Naive thymus-derived CD4-positive, alpha-beta T cell (primary cell): Measurements from ENCODE around the gene PTOV1. TPM values are rescaled to one million over a fixed set of nuclear protein-coding genes. Genes with fewer than 3 reads are reported as not detected.
A peak's percentile ranks its signal among the peaks of the same experiment; 100 is the strongest.

Experiments used
- ATAC-seq: fragments of 150-1000 bp; cut with Tn5 transposase; 2 replicates; pipeline ENCODE4 v1.10.0; 2021; ENCODE audit warnings: mild to moderate bottlenecking, moderate library complexity
- CTCF ChIA-PET: fragments of 350-600 bp; sonication (Branson Sonifier 250); formaldehyde crosslinking; loops from one replicate; lab custom pipeline; 2021; ENCODE audit warnings: antibody characterized with exemption; lab: Charles Lee
- POLR2A ChIA-PET: fragments of 350-600 bp; sonication (Branson Sonifier 250); formaldehyde crosslinking; loops from one replicate; lab custom pipeline; 2021; ENCODE audit warnings: antibody characterized with exemption, inconsistent platforms; lab: Charles Lee
- DNase-seq, 9 donors: peaks; one replicate each; pipeline versions ENCODE4 v3.0.0 to v3.0.0-alpha.2; 2020 to 2022; ENCODE audit warnings: mixed read lengths in 1 of 9
- H3K27ac ChIP-seq: one replicate; pipeline ENCODE4 v1.7.0; 2013; ENCODE audit warnings: mild to moderate bottlenecking, low read depth, low read length, moderate library complexity
- H3K27me3 ChIP-seq, 2 donors: one replicate each; pipeline ENCODE4 v1.7.0; 2013; ENCODE audit warnings: low read length in 2 of 2, mild to moderate bottlenecking in 2 of 2, moderate library complexity in 2 of 2; ENCODE audit not compliant: control insufficient read depth in 2 of 2, insufficient read depth in 2 of 2
- H3K36me3 ChIP-seq, 3 experiments: 1 replicate in 2 of 3; 2 replicates in 1 of 3; pipeline ENCODE4 v1.7.0; 2013; ENCODE audit warnings: low read length in 3 of 3, mild to moderate bottlenecking in 3 of 3, moderate library complexity in 1 of 3; ENCODE audit not compliant: insufficient read depth in 3 of 3, control insufficient read depth in 2 of 3
- H3K4me1 ChIP-seq, 2 donors: one replicate each; pipeline ENCODE4 v1.7.0; 2013; ENCODE audit warnings: low read length in 2 of 2, mild to moderate bottlenecking in 2 of 2, moderate library complexity in 1 of 2; ENCODE audit not compliant: control insufficient read depth in 2 of 2, insufficient read depth in 2 of 2
- H3K4me3 ChIP-seq: 2 replicates; pipeline ENCODE4 v1.7.0; 2013; ENCODE audit warnings: mild to moderate bottlenecking, low read length
- H3K9me3 ChIP-seq, 3 experiments: 1 replicate in 2 of 3; 2 replicates in 1 of 3; pipeline ENCODE4 v1.7.0; 2013; ENCODE audit warnings: low read length in 3 of 3; ENCODE audit not compliant: control insufficient read depth in 2 of 3
- H3K27ac Mint-ChIP-seq, 9 donors: one replicate each; pipeline ENCODE4 v1.8.0; 2020 to 2022; ENCODE audit warnings: mixed read lengths in 9 of 9, mild to moderate bottlenecking in 8 of 9, moderate library complexity in 5 of 9, inconsistent platforms in 2 of 9
- H3K27me3 Mint-ChIP-seq, 5 donors: one replicate each; pipeline ENCODE4 v1.8.0; 2021 to 2022; ENCODE audit warnings: mixed read lengths in 5 of 5, mild to moderate bottlenecking in 1 of 5
- H3K36me3 Mint-ChIP-seq, 5 donors: one replicate each; pipeline ENCODE4 v1.8.0; 2020 to 2022; ENCODE audit warnings: mixed read lengths in 5 of 5, mild to moderate bottlenecking in 3 of 5, inconsistent platforms in 1 of 5
- H3K4me1 Mint-ChIP-seq, 7 donors: one replicate each; pipeline ENCODE4 v1.8.0; 2020 to 2022; ENCODE audit warnings: mixed read lengths in 7 of 7, mild to moderate bottlenecking in 3 of 7, inconsistent platforms in 1 of 7
- H3K4me3 Mint-ChIP-seq, 10 donors: one replicate each; pipeline ENCODE4 v1.8.0; 2020 to 2022; ENCODE audit warnings: mild to moderate bottlenecking in 10 of 10, mixed read lengths in 10 of 10, moderate library complexity in 6 of 10, inconsistent platforms in 2 of 10
- H3K9me3 Mint-ChIP-seq, 11 donors: one replicate each; pipeline ENCODE4 v1.8.0; 2020 to 2022; ENCODE audit warnings: mixed read lengths in 11 of 11, mild to moderate bottlenecking in 4 of 11, inconsistent platforms in 1 of 11, moderate library complexity in 1 of 11
- intact Hi-C, 2 donors: fragments of 100-400 bp; cut with micrococcal nuclease; formaldehyde crosslinking; loops; one replicate each; pipeline ENCODE4 v1.15.1; 2023
- polyA plus RNA-seq, 2 donors: library from polyadenylated mRNA; unstranded; fragments of 300-500 nt; fragmentation: Illumina TruSeq; gene quantifications; one replicate each; pipeline ENCODE4 v1.2.3, GENCODE V29; 2021
- total RNA-seq, 6 experiments: library from RNA in 5 of 6; stranded (reverse) in 5 of 6; gene quantifications; 1 replicate in 5 of 6; 2 replicates in 1 of 6; pipeline ENCODE4 v1.2.3 and lab custom pipeline; 2021 to 2026

Gene PTOV1
- total and polyA plus RNA-seq, 7 experiments from 2014 or later = 49.0 to 170 (median 150) TPM

DNA sequence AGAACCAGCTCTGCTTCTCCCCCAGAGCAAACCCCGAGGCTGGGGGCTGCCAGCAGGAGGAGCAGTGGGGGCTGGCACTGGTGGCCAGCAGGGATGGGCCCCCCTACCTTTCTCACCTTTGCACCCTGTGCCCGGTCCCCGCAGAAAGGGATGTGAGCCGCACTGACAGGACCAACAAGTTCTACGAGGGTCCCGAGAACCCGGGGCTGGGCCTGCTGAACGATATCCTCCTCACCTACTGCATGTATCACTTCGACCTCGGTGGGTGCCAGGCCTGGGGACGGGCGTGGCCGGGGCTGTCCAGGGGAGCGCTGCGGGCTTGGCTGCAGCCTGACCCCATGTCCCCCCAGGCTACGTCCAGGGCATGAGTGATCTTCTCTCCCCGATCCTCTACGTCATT is 33.1 kb downstream of the PTOV1 start:
- Mint-ChIP-seq H3K27me3 (no peaks in the 10 kb centered on the region), H3K4me1 (peaks cover 2 to 7% (median 4%) of the 10 kb centered on the region in 7 donors), H3K4me3 (no peak overlapping the region), H3K36me3 (peaks cover 0 to 24% (median 11%) of the 10 kb centered on the region in 5 donors), H3K9me3 (no peaks in the 10 kb centered on the region), H3K27ac (no peak overlapping the region)
- Histone ChIP-seq H3K4me3 (no peak overlapping the region), H3K9me3 (no peaks in the 10 kb centered on the region), H3K36me3 (peaks cover 6 to 65% (median 33%) of the 10 kb centered on the region in 3 experiments), H3K27me3 (no peaks in the 10 kb centered on the region), H3K4me1 (peaks cover 0 to 2% of the 10 kb centered on the region in 2 donors), H3K27ac (no peak overlapping the region)
- no peak for ATAC-seq
- POLR2A ChIA-PET = interaction anchor here (0.7 kb wide), 1 partner anchor 12 kb away, joined by 3 read pairs; no protein-coding TSS in a partner anchor
- intact Hi-C loops = no loop called here
- CTCF ChIA-PET = interaction anchor here (0.6 kb wide), 1 partner anchor 181 kb away, joined by 3 read pairs; no protein-coding TSS in a partner anchor
- no peak for DNase-seq

DNA sequence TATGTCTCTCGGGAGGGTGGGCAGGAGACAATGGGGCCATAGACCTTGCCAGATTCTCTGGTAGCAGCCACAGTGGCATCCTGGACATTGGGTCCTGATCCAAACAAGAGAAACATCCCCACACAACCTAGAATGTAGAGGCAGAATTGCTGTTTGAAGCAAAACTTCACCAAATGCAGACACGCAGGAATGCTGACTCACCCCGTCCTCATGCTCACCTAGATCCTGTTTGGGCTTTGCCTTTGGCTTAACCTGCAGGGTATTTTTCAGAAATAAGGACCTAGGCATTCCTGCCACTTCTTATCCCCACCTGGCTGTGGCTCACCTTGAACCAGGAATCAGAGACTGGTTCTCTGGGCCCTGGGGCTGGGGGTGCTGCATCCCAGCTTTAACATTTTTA is 33.8 kb downstream of the PTOV1 start:
- Mint-ChIP-seq H3K36me3 (peaks cover 0 to 25% (median 9%) of the 10 kb centered on the region in 5 donors), H3K4me3 (no peak overlapping the region), H3K4me1 (peaks cover 0 to 3% (median 0%) of the 10 kb centered on the region in 7 donors), H3K27me3 (no peaks in the 10 kb centered on the region), H3K9me3 (no peaks in the 10 kb centered on the region), H3K27ac (no peak overlapping the region)
- H3K36me3 ChIP-seq = peaks cover 6 to 59% (median 33%) of the 10 kb centered on the region in 3 experiments
- H3K4me1 ChIP-seq = peaks cover 0 to 3% of the 10 kb centered on the region in 2 donors
- intact Hi-C loops = no loop called here
- POLR2A ChIA-PET = no interaction called here
- H3K27ac ChIP-seq = no peak overlapping the region
- no peaks in the 10 kb centered on the region for H3K27me3 ChIP-seq
- no peak for DNase-seq
- CTCF ChIA-PET = no interaction called here
- no peaks in the 10 kb centered on the region for H3K9me3 ChIP-seq
- ATAC-seq = no peak
- no peak overlapping the region for H3K4me3 ChIP-seq

DNA sequence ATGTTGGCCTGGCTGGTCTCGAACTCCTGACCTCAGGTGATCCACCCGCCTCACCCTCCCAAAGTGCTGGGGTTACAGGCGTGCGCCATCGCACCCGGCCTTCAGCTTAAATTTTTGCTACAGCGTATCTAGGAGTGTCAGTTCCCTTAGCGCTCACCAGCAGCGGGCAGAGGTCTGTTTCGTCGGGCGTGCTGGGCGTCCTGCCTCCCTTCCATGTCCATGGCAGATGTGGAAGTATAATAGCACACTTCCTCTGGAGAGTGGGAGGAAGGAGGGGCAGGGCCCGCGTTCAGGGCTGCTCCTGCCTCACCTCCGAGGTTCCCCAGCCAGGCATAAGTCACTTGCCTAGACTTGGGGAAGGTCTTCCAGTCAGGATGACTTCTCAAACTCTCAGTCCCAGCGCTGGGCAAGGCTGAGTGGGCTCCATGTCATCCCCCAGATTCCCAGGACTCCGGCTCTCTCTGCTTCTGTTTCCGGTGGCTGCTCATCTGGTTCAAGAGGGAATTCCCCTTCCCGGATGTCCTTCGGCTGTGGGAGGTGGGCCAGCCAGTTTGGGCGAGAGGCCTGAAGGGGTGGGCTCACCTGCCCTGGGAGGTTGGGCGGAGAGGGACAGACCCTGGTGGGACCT is 36.2 kb downstream of the PTOV1 start:
- H3K27ac Mint-ChIP-seq = no peak overlapping the region

DNA sequence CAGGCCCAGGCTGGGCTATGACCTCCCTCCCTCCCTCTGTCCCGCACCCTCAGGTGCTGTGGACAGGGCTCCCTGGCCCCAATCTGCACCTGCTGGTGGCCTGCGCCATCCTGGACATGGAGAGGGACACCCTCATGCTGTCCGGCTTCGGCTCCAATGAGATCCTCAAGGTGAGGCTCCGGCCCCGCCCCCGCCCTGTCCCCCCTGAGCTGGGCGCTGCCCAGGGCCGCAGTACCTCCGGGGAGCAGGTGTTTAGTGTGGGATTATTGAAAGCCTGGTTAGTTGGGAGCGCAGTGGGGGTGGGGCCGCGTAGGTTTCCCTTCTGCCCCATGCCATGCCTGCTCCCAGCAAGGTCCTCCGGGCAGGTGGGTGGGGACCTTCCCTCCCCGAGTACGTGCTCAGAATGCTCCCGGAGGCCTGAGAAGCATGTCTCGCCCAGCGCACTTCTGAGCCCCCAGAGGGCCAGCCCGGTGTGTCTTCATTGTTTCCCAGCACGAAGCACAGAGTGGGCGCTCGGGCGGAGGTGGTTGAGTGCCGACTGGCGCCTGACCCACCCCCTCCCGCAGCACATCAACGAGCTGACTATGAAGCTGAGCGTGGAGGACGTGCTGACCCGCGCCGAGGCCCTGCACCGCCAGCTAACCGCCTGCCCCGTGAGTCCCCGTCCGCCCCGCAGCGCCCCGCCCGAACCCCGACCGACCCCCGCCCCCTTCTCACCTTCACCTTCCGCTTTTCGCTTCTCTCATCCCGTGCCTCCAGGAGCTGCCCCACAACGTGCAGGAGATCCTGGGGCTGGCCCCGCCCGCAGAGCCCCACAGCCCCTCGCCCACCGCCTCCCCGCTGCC is 36.9 kb downstream of the PTOV1 start:
- no peaks in the 10 kb centered on the region for H3K9me3 ChIP-seq
- no peak overlapping the region for H3K27ac ChIP-seq
- intact Hi-C loops = no loop called here
- H3K9me3 Mint-ChIP-seq = no peaks in the 10 kb centered on the region
- H3K27ac Mint-ChIP-seq = no peak overlapping the region
- H3K4me3 Mint-ChIP-seq = no peak overlapping the region
- H3K27me3 Mint-ChIP-seq = no peaks in the 10 kb centered on the region
- DNase-seq = no peak
- ChIA-PET CTCF (no interaction called here), POLR2A (interaction anchor here (0.7 to 1.4 kb wide), 2 partner anchors 11 to 37 kb away, joined by 3 read pairs; partner anchors contain the start of genes AKT1S1, PTOV1 and TBC1D17)
- peaks cover 0 to 30% (median 11%) of the 10 kb centered on the region in 3 experiments for H3K36me3 ChIP-seq
- H3K4me1 Mint-ChIP-seq = peaks cover 0 to 10% (median 3%) of the 10 kb centered on the region in 7 donors
- peaks cover 0 to 5% of the 10 kb centered on the region in 2 donors for H3K4me1 ChIP-seq
- H3K36me3 Mint-ChIP-seq = peaks cover 0 to 19% (median 9%) of the 10 kb centered on the region in 5 donors
- H3K4me3 ChIP-seq = no peak overlapping the region
- no peaks in the 10 kb centered on the region for H3K27me3 ChIP-seq
- no peak for ATAC-seq

More for the DNA sequence above, 36.2 kb downstream of the PTOV1 start:
- POLR2A ChIA-PET = no interaction called here
- peaks cover 0 to 10% (median 0%) of the 10 kb centered on the region in 7 donors for H3K4me1 Mint-ChIP-seq
- DNase-seq (no peak), ATAC-seq (no peak)
- intact Hi-C loops = no loop called here
- no peaks in the 10 kb centered on the region for H3K27me3 ChIP-seq
- CTCF ChIA-PET = no interaction called here
- H3K4me3 ChIP-seq = no peak overlapping the region
- H3K27ac ChIP-seq = no peak overlapping the region
- H3K4me1 ChIP-seq = peaks cover 0 to 5% of the 10 kb centered on the region in 2 donors
- no peaks in the 10 kb centered on the region for H3K27me3 Mint-ChIP-seq
- H3K36me3 ChIP-seq = peaks cover 0 to 37% (median 16%) of the 10 kb centered on the region in 3 experiments
- H3K36me3 Mint-ChIP-seq = peaks cover 0 to 22% (median 9%) of the 10 kb centered on the region in 5 donors
- no peaks in the 10 kb centered on the region for H3K9me3 ChIP-seq
- H3K9me3 Mint-ChIP-seq = no peaks in the 10 kb centered on the region
- no peak overlapping the region for H3K4me3 Mint-ChIP-seq

DNA sequence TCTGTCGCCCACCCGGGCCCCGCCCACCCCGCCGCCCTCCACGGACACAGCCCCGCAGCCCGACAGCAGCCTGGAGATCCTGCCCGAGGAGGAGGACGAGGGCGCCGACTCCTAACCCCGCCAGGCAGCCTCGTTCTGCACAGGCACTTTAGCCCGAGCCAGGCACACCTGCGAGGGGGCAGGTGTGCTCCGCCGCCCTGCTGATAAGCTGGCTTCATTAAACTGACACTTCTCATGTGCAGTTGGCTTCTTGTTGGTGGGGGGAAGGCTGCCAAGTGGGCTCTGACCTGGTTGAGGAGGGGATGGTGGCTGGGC is 37.5 kb downstream of the PTOV1 start:
- DNase-seq = no peak
- intact Hi-C loops = no loop called here
- peaks cover 0 to 16% (median 6%) of the 10 kb centered on the region in 5 donors for H3K36me3 Mint-ChIP-seq
- H3K36me3 ChIP-seq = peaks cover 0 to 24% (median 6%) of the 10 kb centered on the region in 3 experiments
- no peaks in the 10 kb centered on the region for H3K27me3 ChIP-seq
- H3K27me3 Mint-ChIP-seq = no peaks in the 10 kb centered on the region
- no peaks in the 10 kb centered on the region for H3K9me3 Mint-ChIP-seq
- ChIA-PET CTCF (no interaction called here), POLR2A (interaction anchor here (0.7 to 1.4 kb wide), 2 partner anchors 11 to 38 kb away, joined by 3 read pairs; partner anchors contain the start of genes AKT1S1, PTOV1 and TBC1D17)
- H3K27ac Mint-ChIP-seq = peak overlapping the region in 1 of 9 donors; percentile 18
- H3K4me1 ChIP-seq = peaks cover 0 to 5% of the 10 kb centered on the region in 2 donors
- H3K4me3 Mint-ChIP-seq = peak overlapping the region in 2 of 10 donors; percentile 38
- no peaks in the 10 kb centered on the region for H3K9me3 ChIP-seq
- no peak overlapping the region for H3K27ac ChIP-seq
- peaks cover 0 to 16% (median 3%) of the 10 kb centered on the region in 7 donors for H3K4me1 Mint-ChIP-seq
- ATAC-seq = no peak
- H3K4me3 ChIP-seq = no peak overlapping the region

DNA sequence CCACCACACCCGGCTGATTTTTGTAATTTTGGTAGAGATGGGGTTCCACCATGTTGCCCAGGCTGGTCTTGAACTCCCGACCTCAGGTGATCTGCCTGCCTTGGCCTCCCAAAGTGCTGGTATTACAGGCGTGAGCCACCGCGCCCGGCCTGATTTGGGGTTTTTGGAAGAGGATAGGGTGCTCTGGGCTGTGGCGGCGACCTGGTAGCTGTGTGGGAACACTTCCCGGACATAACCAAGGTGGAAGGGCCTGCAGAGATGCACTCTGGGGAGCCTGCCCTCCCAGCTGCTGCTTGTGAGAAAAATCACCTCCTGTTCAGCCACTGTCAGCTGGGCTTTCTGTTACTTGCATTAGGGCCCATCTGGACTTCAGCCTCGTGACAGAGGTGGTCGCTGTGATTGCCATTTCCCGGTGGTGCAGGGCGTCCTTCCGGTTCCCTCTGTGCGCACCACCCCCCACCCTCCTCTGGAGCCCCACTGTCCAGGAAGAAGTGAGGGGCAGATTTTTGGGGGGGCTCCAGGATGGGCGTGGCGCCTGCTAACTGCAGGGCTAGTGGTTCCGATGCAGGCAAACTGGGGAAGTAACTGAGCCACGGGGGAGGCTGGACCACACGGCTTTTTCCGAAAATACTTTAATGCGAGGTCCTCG is 38.2 kb downstream of the PTOV1 start:
- Histone ChIP-seq H3K36me3 (peaks cover 0 to 17% (median under 1%) of the 10 kb centered on the region in 3 experiments), H3K27me3 (no peaks in the 10 kb centered on the region), H3K4me1 (peaks cover 0 to 5% of the 10 kb centered on the region in 2 donors), H3K9me3 (no peaks in the 10 kb centered on the region), H3K4me3 (no peak overlapping the region), H3K27ac (no peak overlapping the region)
- Mint-ChIP-seq H3K4me1 (peaks cover 0 to 17% (median 3%) of the 10 kb centered on the region in 7 donors), H3K27ac (peak overlapping the region in 1 of 9 donors; percentile 18), H3K27me3 (no peaks in the 10 kb centered on the region), H3K36me3 (peaks cover 0 to 15% (median 5%) of the 10 kb centered on the region in 5 donors), H3K4me3 (peak overlapping the region in 3 of 10 donors; percentile 5 to 38 (median 30)), H3K9me3 (no peaks in the 10 kb centered on the region)
- ChIA-PET CTCF (no interaction called here), POLR2A (interaction anchor here (1.4 to 1.5 kb wide), 2 partner anchors 12 to 40 kb away, joined by 3 to 6 read pairs; partner anchors contain the start of genes AKT1S1, ATF5, NUP62 and TBC1D17)
- DNase-seq (no peak), ATAC-seq (no peak)
- intact Hi-C loops = no loop called here
